Stimulated activated CD4-positive, alpha-beta T cell treated with anti-CD3 and anti-CD28 coated beads, TNF-alpha, amount 100 ng/mL, for 24 hours (primary cell): ENCODE data around the gene BBS4.

ENCODE experiments used
- DNase-seq, 3 experiments: peaks; one replicate each; pipeline ENCODE4 v3.0.0-alpha.2; 2020; ENCODE audit warnings: low read depth in 3 of 3

BBS4 gene

GRCh38 chr15:72760590-72761260 lies 74.7 kb downstream of the BBS4 start:
- no peak for DNase-seq

- DNase-seq, result no peak
Measured at GRCh38 chr15:72764656-72765055, 78.6 kb downstream of the BBS4 start.

GRCh38 chr15:72766025-72766424 lies 80.0 kb downstream of the BBS4 start:
- no peak for DNase-seq

- no peak for DNase-seq
Measured at GRCh38 chr15:72766780-72767179, 80.8 kb downstream of the BBS4 start.

GRCh38 chr15:72770673-72771328 lies 84.8 kb downstream of the BBS4 start:
- no peak for DNase-seq

GRCh38 chr15:72771329-72771725 lies 85.3 kb downstream of the BBS4 start:
- DNase-seq, result no peak

GRCh38 chr15:72774696-72775383 lies 88.8 kb downstream of the BBS4 start:
- no peak for DNase-seq

- no peak for DNase-seq
Measured at GRCh38 chr15:72778796-72779195, 92.8 kb downstream of the BBS4 start.

- no peak for DNase-seq
Measured at GRCh38 chr15:72781631-72782030, 95.6 kb downstream of the BBS4 start.

GRCh38 chr15:72782274-72783003 lies 96.4 kb downstream of the BBS4 start:
- no peak for DNase-seq

- peak in 1 of 3 experiments; percentile 28 for DNase-seq
Measured at GRCh38 chr15:72783004-72783639, 97.1 kb downstream of the BBS4 start.

GRCh38 chr15:72783640-72784455 lies 97.8 kb downstream of the BBS4 start, which contains the start of gene ADPGK:
Gene ADPGK, minus strand, starts transcription at chr15:72783758. Its CDS starts 67 bp downstream, at chr15:72783691.
- DNase-seq, result peak; percentile 88 to 93 (median 89)

- no peak for DNase-seq
Measured at GRCh38 chr15:72784456-72784876, 98.5 kb downstream of the BBS4 start.

- peak in 1 of 3 experiments; percentile 48 for DNase-seq
Measured at GRCh38 chr15:72785432-72785831, 99.4 kb downstream of the BBS4 start.

GRCh38 chr15:72785841-72786240 lies 99.8 kb downstream of the BBS4 start:
- DNase-seq, result no peak

- DNase-seq, result no peak
Measured at GRCh38 chr15:72786242-72786641, 100.2 kb downstream of the BBS4 start.

- no peak for DNase-seq
Measured at GRCh38 chr15:72786676-72787345, 100.8 kb downstream of the BBS4 start.

GRCh38 chr15:72787526-72787925 lies 101.5 kb downstream of the BBS4 start:
- DNase-seq, result no peak
